ENCODE data around the gene SLC27A4. TPM values are rescaled to one million over a fixed set of nuclear protein-coding genes. Genes with fewer than 3 reads are reported as not detected.

SLC27A4 gene
- total RNA-seq (2014; rRNA removed; shearing (Covaris generic)): 21.3 and 23.7 TPM in 2 replicates

- DNase-seq (ENCODE audit: low read depth): peak; percentile 81
Observed at GRCh38 chr9:128339761-128340690, at the start of gene SLC27A4. TSS of gene SLC27A4 (plus strand) at chr9:128340527. CDS start at chr9:128343133, 2,606 bp downstream.

GRCh38 chr9:128292009-128292408 lies 48.3 kb upstream of the SLC27A4 start:
- DNase-seq (ENCODE audit: low read depth): no peak

GRCh38 chr9:128293091-128293490 lies 47.2 kb upstream of the SLC27A4 start:
- DNase-seq (ENCODE audit: low read depth): no peak

- no peak for DNase-seq (ENCODE audit: low read depth)
Observed at GRCh38 chr9:128294142-128294541, 46.2 kb upstream of the SLC27A4 start.

GRCh38 chr9:128296340-128297220 lies 43.7 kb upstream of the SLC27A4 start:
- no peak for DNase-seq (ENCODE audit: low read depth)

- no peak for DNase-seq (ENCODE audit: low read depth)
Observed at GRCh38 chr9:128297221-128297773, 43.0 kb upstream of the SLC27A4 start.

- no peak for DNase-seq (ENCODE audit: low read depth)
Observed at GRCh38 chr9:128298535-128299482, 41.5 kb upstream of the SLC27A4 start.

GRCh38 chr9:128304136-128304970 lies 36.0 kb upstream of the SLC27A4 start:
- DNase-seq (ENCODE audit: low read depth): peak; percentile 54

- DNase-seq (ENCODE audit: low read depth): no peak
Observed at GRCh38 chr9:128304971-128305288, 35.4 kb upstream of the SLC27A4 start.

- no peak for DNase-seq (ENCODE audit: low read depth)
Observed at GRCh38 chr9:128309551-128309950, 30.8 kb upstream of the SLC27A4 start.

GRCh38 chr9:128310461-128310860 lies 29.9 kb upstream of the SLC27A4 start:
- DNase-seq (ENCODE audit: low read depth): no peak

GRCh38 chr9:128314697-128315096 lies 25.6 kb upstream of the SLC27A4 start:
- no peak for DNase-seq (ENCODE audit: low read depth)

GRCh38 chr9:128316421-128316820 lies 23.9 kb upstream of the SLC27A4 start:
- DNase-seq (ENCODE audit: low read depth): no peak

GRCh38 chr9:128317629-128318028 lies 22.7 kb upstream of the SLC27A4 start:
- DNase-seq (ENCODE audit: low read depth): no peak

- DNase-seq (ENCODE audit: low read depth): no peak
Observed at GRCh38 chr9:128321343-128321742, 19.0 kb upstream of the SLC27A4 start.

GRCh38 chr9:128321879-128322403 lies 18.4 kb upstream of the SLC27A4 start:
- DNase-seq (ENCODE audit: low read depth): no peak

GRCh38 chr9:128322404-128323211 lies 17.7 kb upstream of the SLC27A4 start, which contains the start of the genes COQ4 and TRUB2:
TSS of gene COQ4 (plus strand) at chr9:128322839. CDS start at chr9:128322859, 20 bp downstream.
TSS of gene TRUB2 (minus strand) at chr9:128322447. CDS start at chr9:128322408, 39 bp downstream.
- peak; percentile 95 for DNase-seq (ENCODE audit: low read depth)

GRCh38 chr9:128323212-128323730 lies 17.1 kb upstream of the SLC27A4 start:
- peak; percentile 45 for DNase-seq (ENCODE audit: low read depth)

GRCh38 chr9:128323791-128324190 lies 16.5 kb upstream of the SLC27A4 start:
- DNase-seq (ENCODE audit: low read depth): no peak
